B cell (primary cell): Measurements from ENCODE around the gene GMPPA.

Experiments
- CTCF ChIP-seq: fragments of 200-600 bp; IDR thresholded peaks from one replicate; pipeline ENCODE4 v1.8.0; 2022; ENCODE audit warnings: antibody characterized with exemption, mild to moderate bottlenecking
- EZH2 ChIP-seq: IDR thresholded peaks from 2 replicates; pipeline ENCODE4 v1.6.1; 2012; ENCODE audit warnings: borderline replicate concordance, low read depth, mild to moderate bottlenecking, moderate library complexity, low read length; ENCODE audit not compliant: insufficient read depth, poor library complexity, severe bottlenecking

GRCh38 chr2:219477815-219478214 lies 20.9 kb upstream of the GMPPA start:
- TF ChIP-seq CTCF, result no peak
- no peak for TF ChIP-seq EZH2
